HG02623 (cell line): ENCODE data around the gene MVB12B.

ENCODE experiments used
- ATAC-seq: cut with Tn5 transposase; IDR thresholded peaks from one replicate; pipeline ENCODE4 v1.9.1; 2021; ENCODE audit warnings: moderate library complexity; ENCODE audit not compliant: unreplicated experiment

The MVB12B gene

GRCh38 chr9:126448865-126449577 is 122.4 kb downstream of the MVB12B start:
- no peak for ATAC-seq

DNA sequence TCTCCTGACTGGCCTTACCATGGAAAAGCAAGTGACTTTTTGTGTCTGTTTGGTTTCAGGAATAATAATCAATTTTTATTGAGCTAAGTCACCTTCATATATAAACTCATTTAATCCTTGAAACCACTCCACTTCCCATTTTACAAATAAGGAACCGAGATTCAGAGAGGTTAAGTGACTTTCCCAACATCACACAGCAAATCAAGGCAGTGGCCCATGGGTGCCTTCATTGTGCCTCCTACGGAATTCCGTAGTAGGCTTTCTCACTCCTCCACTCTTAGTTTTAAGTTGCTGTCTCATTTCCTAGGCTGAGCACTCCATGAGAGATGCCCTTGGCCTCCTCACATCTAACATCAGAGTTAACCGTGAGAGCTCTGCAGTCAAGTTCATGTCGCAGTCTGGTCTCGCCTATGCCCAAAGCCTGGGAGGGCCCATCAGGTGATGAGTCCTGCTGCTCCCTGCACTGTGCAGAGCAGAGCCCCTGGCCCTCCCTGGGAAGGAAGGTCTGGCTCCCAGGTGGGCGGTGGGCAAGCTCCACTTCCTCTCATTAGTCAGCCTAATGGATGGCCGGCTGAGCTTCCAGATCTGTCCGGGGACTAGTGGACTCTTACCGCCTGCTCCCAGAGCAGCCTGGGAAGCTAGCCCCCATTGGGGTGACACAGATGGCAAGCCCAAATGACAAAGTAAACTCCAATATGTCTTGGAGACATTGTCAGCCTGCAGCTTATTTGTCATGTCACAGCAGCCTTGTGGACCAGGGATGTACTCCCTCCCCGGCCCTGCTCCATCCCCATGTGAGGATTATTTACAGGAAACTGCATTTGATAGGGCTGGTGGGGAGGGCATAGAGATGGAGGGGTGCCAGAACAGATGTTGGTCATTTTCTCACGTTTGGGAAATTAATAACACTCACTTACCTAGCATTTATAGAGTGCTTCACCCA is 123.4 kb downstream of the MVB12B start:
- no peak for ATAC-seq

GRCh38 chr9:126450668-126451205 is 124.1 kb downstream of the MVB12B start:
- no peak for ATAC-seq

DNA sequence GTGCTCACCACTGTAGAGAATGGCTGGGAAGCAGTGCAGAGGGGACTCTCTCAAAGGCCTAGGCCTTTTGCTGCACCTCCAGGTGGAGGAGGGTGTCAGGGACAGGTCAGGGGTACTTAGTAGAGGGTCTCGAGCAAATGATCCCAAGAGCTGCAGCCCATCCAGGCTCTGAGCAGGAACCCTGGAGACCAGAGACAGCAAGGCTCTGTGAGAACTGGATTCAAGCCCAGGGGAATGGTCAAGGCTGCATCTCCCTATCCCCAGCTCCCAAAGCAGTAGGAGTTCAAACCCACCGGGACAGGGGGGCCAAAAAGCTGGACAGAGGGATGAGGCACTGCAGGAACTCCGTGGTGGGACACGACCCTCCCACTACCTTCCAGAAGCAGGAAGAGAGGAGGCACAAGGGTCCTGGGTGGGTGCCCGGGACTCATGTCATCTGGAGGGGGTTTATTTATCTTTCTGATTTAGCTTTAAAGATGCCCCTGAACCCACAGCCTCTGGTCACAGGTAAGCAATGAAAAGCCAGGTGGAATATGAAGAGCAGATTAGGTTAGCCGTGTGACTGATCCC is 124.8 kb downstream of the MVB12B start:
- no peak for ATAC-seq

DNA sequence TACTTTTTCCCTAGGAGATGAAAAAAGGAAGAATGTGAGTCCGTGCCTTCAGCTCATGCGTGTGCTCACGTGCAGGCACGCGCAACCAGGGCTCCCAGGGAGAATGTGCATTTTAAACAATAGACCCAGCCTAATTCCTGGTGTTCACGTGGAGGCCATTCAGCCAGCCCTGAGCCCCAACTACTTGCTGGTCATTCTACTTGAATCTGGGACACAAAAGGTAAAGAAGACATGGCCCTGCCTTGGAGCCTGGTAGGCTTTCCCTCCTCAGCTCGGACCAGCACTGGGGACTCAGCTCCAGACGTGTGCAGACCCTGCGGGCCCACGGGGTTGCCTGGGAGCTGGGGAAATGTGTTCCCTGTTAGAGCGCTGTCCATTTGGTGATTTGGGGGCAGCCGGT is 125.5 kb downstream of the MVB12B start:
- no peak for ATAC-seq

DNA sequence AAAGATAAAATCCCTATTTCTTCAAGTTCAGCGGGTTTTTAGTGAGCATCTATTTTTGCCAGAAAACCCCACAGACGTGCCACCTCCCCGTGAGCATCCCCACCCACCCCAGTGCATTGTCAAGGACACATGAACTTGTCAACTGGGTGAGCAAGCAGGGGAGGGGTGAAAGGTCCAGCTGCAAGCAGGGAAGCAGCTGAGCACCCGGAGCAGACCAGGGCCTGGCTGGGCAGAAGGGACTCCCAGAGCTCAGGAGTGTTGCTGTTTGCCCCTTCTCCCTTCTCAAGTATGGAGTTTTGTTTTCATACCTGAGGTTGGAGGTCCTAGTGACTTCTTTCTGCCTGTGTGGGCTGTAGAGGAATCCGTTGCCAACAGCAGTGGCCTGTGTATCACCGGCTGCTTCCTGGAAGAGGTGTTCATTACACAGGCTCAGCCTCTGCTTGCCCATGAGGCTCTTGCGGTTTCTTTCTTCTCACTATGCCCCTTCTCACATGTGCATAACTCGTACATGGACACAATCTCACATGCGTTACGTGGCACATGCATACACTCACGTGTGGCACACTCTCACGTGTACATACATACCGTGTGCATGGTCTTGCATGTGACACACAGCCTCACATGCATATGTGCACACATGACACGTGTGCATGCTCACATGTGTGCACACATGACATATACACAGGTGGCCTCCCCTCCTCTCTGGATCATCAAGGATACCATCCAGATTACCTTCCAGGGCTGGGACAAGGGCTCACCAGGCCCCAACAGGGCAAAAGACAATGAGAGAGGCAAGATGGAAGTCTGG is 126.7 kb downstream of the MVB12B start:
- no peak for ATAC-seq

- no peak for ATAC-seq
Observed at GRCh38 chr9:126454215-126454614, 127.6 kb downstream of the MVB12B start.

DNA sequence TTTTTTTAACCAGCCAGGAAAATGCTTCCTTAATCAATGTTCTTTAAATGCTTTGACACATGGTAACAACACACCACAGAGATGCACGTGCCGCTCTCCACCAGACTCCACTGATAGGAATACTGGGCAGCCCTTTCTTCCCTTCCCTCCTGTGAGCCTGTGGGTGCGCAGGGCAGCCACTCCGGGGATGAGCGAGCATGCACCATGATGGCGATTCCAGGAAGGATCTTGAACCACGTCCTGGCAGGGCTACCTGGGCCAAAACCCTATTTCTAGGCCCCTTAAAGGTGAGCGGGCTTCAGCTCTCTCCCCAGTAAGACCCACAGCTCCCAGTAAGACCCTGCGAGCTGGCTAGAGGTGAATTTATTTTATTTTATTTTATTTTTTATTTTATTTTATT is 128.2 kb downstream of the MVB12B start:
- ATAC-seq: no peak

DNA sequence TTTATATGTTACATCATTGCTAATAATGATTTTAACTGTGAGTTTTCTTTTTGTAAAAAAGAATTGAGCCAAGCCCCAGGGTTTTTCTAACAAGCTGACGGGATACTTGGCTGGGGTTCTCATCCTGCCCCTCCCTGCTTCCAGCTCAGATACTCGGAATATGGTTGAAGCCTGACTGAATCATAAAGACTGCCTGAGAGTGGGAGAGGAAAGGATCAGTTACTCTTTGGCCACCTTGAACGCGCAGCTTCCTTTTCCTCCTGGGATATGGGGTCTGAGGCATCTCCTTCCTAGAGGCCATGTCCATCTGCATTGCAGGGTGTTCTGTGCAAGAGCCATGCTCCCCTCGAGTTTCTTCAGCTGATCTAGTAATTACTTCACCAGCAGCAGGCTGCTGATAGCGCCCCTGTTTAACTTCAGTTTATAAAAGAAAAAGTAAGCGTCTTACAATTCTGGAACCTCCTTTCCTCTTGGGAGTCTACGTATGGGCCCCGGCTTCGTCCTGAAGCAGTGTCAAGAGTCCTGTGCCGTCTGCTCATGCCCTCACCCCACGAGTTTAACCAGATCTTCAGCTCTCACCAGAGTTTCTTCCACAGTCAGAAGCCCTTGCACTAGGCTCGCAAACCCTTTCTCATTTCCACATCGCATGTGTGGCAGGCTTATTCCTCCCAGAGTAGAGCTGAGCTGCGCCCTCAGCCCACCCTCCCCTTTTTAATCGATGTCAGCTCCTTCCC is 130.0 kb downstream of the MVB12B start:
- ATAC-seq: no peak

DNA sequence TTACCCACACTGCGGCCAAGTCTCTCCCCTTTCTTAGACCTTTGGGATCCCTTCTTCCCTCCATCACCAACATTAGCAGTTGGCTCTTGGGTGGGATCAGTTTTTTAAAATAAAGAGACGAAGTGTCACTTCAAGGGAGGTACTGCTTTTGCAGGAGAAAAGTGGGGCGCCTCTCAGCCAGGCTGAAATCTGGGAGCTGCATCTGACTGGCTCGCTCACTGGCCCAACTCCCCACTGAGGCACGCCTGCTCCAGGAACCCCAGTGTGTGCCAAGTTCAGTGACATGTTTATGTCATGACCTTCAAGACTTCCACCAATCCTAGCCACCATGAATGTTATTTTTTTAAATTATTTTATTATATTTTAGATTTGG is 130.5 kb downstream of the MVB12B start:
- no peak for ATAC-seq

- no peak for ATAC-seq
Observed at GRCh38 chr9:126457890-126458289, 131.3 kb downstream of the MVB12B start.

GRCh38 chr9:126459126-126459525 is 132.5 kb downstream of the MVB12B start:
- no peak for ATAC-seq

GRCh38 chr9:126459546-126459945 is 132.9 kb downstream of the MVB12B start:
- ATAC-seq: no peak

DNA sequence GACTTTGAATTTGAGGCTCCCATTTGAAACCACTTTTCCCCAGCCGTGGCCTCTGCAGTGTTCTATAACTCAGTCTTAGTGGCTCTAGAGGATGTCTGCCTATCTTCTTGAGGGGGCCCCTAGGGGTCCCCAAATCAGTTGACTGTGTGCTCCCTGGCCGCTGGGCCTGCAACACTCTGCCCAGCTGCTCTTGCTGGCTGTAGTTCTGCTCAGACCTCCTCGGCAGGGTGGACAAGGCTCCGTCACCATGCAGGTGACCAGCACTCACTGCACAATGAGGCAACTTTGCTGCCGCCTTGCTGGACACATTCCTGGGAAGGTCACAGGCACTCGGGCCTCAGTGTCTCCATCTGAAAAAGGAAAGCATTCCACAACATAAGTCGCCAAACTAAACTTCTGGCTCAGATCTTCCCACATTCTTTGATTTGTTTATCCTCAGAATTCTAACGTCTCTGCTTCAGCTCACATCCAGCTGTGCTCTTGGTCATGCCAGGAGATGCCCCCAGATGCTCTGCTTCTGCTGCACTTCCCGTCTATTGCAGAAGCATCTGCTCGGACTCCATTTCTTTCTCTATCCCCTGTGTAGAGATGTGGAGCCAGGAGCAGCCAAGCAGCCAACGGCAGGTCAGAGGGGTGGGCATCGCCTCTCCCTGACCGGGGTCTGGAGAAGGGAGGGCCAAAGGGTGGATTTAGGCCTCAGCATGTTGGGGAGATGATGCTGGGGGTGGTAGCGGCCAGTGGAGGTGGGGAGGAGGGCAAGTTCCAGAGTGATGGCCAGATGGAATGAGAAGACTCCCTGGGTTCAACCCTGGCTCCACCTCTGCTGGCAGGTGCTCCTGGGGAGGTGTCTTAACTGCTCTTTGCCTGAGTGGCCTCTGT is 133.6 kb downstream of the MVB12B start:
- ATAC-seq: no peak

DNA sequence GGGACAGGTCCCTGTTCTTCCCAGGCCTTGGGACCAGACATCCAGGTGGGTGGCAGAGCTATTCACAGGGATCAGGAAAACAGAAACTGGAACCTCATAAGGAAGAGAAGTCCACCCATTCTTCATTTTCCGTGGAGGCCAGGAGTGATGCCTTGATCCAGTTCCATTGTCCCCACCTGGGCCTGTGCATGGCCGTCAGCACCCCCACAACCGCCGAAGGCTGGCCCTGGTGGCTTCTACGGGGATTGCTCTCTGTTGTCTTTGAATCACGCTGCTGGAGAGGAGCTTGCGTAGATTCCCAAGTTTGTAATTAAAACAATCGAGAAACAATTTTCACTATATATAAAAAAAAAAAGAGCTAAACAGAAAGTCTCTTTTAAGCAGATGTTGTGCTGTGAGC is 134.4 kb downstream of the MVB12B start:
- no peak for ATAC-seq

DNA sequence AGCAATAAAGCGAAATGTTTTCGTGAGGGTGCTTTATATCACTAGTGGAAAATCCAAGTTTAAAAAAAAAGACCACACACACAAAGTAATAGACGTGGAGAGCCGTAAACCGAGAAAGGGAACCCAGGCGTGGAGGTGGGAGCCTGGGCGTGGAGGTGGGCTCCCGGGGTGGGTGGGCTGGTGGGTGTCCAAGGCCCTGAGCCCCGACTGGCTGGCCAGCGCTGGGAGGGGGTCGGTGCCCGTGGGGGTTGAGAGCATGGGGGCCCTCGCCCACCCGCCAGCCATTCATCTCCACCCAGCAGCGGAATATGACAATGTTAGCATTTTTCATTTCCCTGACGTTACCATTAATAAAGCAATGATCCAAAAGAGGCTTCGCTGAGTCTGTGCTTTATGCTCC is 135.0 kb downstream of the MVB12B start:
- no peak for ATAC-seq

GRCh38 chr9:126462617-126463016 is 136.0 kb downstream of the MVB12B start:
- no peak for ATAC-seq

DNA sequence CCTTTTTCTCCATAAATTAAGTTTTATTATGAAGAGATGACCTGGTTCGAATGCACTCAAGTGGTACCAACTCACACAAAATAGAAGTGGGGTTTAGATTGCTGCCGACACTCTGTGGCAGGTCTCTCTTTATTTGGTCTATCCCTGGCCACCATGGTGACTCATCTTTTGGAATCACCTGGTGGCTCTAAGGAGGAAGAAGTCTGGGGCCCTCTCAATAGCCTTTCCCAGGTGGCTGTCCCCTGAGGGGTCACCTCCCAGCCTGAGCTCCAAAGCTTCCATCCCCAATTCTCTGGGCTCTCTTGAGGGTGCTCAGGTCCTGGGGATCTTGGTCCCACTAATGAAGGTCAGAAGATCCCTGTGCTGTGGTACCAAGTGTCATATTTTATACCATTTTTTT is 136.8 kb downstream of the MVB12B start:
- ATAC-seq: no peak
